NCI-H2196 (cell line): ENCODE results near the gene SETD2.
"Not testable (repeated sequence)": the region's sequence is repeated elsewhere in the genome, so short reads cannot be mapped to it uniquely, and the experiment has no call there.

Experiments
- DNase-seq: peaks from one replicate; lab custom pipeline; 2025; ENCODE audit not compliant: unreplicated experiment; lab: John Stamatoyannopoulos, UW

SETD2 gene

DNA sequence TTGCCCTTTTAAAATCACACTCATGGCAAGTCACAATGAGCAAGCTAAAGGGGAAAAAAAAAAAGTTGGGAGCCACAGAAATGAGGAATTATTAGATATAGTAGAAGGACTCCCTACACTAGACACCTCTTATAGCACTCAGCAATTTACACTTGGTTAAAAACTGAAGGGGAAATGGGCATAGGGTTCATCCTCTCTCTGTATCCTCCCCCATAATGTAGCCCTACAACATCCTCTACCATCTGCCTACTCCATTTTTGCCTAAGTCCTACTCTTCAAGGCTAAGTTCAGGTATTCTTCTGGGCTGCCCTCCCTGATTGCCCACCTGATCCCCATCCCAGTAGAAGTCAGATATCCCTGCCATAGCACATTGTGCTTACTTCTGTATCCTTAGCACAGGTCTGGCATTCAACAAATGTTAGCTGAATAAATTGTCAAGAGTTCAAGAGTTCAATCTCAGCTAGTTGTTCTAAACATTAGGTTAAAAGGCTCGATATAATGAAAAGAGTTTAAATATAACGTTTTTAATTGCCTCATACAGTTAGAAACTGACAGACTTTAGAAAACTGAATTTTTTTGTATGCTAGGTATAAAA lies 14.5 kb downstream of the SETD2 start:
- DNase-seq: no peak

DNA sequence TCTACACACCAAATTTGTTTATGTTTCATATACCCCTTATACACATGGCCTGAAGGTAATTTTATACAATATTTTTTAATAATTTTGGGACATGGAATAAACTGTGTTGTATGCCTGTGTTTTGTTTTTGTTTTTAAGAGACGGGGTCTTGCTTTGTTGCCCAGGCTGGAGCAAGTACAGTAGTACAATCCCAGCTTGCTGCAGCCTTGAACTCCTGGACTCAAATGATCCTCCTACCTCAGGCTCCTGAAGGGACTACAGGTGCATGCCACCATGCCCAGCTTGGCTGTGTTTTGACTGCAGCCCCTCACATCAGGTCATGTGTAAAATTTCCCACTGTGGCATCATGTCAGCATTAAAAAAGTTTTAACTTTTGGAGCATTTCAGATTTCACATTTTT lies 18.6 kb downstream of the SETD2 start:
- DNase-seq: no peak

DNA sequence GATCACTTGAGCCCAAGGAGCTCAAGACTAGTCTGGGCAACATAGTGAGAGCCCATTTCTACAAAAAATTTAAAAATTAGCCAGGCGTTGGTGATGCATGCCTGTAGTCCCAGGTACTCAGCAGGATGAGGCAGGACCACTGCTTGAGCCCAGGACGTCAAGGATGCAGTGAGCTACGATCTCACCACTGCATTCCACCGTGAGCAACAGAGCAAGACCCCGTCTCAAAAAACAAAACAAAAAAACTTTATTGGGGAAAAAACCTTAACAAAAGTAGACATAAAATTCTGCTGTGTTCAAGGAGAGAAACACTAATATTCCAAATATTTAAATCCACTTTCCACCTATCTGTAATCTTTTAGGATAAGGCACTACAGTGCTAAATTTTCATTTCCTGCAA lies 20.8 kb downstream of the SETD2 start:
- DNase-seq: no peak

DNA sequence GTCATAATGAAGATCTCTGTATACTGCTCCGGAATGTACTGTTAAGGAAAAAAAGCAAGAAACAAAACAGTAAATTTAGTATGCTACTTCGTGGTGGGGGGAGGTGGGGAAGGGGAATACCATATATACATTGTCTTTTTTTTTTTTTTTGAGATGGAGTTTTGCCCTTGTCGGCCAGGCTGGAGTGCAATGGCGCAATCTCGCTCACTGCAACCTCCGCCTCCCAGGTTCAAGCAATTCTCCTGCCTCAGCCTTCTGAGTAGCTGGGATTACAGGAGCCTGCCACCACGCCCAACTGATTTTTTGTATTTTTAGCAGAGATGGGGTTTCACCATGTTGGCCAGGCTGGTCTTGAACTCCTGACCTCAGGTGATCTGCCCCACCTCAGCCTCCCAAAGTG lies 21.4 kb downstream of the SETD2 start:
- DNase-seq: not testable (repeated sequence)

DNA sequence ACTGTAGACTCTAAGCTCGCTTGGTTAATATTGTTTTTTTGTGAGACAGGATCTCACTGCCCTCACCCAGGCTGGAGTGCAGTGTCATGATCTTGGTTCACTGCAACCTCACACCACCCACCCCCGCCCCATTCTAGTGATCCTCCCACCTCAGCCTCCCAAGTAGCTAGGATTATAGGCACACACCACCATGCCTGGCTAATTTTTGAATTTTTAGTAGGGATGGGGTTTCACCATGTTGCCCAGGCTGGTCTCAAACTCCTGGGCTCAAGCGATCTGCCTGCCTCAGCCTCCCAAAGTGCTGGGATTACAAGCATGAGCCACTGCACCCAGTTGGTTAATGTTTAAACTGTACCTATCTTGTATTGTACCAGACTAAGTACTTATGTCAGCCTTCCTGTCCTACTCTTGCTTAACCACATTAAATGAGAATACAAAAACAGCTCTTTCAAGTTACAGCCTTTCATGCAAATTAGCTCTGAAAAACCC lies 22.9 kb downstream of the SETD2 start:
- DNase-seq: not testable (repeated sequence)

DNA sequence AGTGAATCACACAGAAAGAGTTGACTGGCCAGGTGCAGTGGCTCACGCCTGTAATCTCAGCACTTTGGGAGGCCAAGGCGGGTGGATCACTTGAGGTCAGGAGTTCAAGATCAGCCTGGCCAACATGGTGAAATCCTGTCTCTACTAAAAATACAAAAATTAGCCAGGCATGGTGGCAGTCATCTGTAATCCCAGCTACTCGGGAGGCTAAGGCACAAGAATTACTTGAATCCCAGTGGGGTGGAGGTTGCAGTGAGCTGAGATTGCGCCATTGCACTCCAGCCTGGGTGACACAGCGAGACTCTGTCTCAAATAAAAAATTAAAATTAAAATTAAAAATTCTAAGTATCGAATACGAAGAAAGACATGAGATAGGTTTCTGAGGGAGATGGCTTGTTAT lies 23.4 kb downstream of the SETD2 start:
- not testable (repeated sequence) for DNase-seq

DNA sequence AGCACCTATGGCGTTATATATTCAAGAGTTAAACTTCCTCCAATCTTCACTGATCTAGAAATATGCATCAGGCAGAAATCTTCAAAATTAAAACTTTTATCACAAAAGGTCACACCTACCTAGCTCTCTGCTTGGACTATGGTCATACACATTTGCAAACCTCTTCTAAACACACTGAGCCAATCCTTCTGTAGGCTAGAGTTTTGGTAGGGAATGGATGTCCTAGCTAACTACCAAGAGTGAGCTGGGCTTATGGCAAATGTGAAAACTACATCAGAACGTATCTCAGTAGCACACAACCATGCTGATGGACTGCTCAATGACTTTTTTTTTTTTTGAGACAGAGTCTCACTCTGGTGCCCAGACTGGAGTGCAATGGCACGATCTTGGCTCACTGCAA lies 29.6 kb downstream of the SETD2 start:
- no peak for DNase-seq

DNA sequence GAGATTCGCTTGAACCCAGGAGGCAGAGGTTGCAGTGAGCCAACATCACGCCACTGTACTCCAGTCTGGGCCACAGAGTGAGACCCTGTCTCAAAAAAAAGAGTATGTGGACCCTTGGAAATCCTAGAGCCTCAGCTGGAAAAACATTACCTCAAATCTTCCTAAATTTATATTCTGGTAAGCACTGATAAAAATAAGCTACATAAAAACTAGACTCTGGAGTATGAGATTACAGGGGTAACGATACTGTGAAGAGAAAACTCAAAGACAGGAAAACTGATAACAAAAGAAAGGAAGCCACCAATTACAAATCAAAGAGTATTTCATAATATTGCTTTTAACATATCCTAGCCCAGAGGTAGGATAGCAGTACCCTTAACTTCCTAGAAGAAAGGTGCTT lies 30.3 kb downstream of the SETD2 start:
- DNase-seq: no peak

DNA sequence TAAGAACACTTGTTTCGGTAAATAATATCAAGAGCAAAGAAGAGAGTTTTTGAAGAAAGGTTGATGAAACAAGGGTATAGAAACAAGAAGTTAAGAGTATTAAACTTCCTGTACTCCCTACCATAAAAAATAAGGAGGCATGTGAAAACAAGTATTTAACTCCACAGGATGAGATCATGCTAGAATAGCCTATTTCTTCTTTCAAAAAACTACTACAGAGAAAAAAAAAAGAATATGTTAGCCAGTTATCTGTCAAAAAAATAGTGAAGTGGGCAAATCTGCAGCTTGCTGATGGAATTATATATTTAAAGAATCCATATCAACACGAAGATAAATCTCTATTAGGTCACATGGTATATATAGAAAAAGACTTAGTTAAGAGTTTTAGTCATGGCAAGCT lies 33.4 kb downstream of the SETD2 start:
- no peak for DNase-seq

DNA sequence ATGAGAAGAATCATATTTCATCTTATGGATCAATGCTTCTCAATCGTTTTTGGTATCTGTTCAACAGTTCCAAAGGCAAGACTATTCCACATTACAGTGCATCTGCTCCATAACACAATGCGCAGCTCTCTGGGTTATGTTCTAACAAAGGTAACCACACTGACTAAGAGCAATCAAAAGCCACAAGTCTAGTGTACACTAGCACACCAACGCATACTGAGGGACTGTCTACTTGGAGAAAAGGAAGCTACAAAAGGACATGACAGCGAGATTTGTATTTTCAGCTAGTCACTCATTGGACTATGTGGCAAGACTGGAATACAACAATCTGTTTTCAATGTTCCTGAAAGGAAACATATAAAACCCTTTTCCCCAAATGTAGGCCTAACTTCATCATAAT lies 35.8 kb downstream of the SETD2 start:
- DNase-seq: no peak

DNA sequence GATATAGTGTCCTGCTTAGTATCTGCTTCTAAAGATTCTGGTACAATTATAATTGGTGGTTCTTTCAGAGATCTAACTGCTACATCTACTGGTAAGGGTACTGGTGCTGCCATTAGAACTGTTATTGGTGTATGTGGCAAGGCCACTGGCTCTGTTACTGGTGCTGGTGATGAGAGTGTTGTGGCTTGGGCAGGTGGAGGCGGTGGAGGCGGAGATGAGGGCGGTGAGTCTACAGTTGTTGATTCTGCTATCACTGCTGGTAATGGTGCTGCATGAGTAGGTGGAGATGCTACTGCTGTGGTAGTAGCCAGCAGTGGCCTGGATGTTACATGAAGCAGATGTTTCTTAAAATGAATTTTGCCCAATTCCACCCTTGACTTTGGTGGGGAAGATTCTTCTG lies 40.1 kb downstream of the SETD2 start:
- DNase-seq: no peak

DNA sequence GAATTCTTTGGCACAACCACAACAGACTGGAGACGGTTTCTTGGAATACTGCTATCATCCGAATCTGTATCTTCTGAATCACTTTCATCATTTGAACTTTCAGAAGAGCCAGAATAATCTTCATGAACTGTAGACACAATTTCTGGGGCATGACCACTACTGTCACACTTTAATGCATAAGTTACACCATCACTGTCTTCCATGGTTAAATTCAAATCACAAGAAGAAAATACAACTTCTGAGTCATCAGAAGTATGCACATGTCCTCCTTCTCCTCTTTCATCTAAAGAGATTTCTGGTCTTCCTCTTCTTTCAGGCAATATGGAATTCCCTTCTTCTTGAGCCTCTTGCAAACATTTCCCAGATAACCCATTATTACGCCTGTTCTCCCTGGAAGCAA lies 42.5 kb downstream of the SETD2 start:
- no peak for DNase-seq

DNA sequence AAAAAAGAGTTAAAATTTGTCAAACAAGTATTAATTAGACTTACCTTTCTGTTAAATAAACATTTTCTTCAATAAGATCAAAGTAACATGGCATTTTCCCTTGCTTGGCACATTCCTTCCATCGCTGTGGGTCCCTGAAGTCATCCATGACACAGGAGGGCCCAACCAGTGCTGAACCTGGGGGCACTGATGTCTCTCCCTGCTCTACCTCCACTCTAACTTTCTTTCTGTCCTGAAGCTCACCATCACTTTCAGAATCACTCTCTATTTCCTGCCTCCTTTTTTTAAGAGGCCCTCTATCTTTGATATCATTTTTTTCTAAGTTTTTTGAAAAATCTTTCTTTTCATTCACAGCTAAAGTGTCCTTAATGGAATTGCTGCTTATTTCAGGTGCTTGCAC lies 43.8 kb downstream of the SETD2 start:
- no peak for DNase-seq

DNA sequence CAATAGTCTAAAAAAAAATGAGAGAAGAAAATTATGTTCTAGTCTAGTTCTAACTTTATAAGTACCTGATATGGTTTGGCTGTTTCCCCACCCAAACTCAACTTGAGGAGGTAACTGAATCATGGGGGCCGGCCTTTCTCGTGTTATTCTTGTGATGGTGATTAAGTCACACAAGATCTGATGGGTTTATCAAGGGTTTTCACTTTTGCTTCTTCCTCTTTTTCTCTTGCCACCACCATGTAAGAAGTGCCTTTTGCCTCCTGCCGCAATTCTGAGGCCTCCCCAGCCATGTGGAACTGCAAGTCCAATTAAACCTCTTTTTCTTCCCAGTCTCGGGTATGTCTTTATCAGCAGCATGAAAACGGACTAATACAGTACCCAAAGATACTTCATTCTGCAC lies 44.5 kb downstream of the SETD2 start:
- not testable (repeated sequence) for DNase-seq

DNA sequence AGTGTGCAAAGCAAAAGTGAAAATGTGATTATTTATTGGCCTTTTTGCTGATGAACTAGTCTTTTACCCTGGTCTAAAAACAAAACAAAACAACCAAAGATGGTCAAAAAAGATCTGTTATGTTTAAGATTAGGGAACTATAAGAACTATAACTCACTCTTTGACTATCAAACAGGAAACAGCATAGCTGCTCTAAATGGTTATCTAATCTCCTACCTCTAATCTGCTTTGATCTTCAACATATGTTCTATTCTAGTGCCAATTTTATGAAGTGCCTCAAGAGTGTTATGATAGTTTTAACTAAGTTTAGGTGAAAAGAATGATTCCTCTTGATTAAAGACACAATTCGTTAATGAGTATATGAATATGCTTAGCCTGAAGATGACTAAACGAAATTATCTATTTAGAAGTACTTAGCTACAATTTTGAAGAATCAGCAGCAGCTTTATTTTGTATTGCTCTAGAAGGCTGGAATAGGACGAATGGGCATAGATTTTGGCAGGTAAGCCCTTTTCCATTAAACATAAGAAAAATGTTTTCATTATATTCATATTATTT lies 46.0 kb downstream of the SETD2 start:
- no peak for DNase-seq

DNA sequence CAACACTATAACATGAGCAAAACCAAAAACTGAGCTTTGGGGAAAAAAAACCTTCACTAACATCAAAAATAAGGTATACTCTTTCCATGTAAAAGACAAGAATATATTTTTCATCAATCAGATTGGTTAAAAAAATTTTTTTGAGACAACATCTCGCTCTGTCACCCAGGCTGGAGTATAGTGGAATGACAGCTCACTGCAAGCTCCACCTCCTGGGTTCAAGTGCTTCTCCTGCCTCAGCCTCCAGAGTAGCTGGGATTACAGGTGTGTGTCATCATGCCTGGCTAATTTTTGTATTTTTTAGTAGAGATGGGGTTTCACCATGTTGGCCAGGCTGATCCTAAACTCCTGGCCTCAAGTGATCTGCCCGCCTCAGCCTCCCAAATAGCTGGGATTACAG lies 48.4 kb downstream of the SETD2 start:
- not testable (repeated sequence) for DNase-seq

DNA sequence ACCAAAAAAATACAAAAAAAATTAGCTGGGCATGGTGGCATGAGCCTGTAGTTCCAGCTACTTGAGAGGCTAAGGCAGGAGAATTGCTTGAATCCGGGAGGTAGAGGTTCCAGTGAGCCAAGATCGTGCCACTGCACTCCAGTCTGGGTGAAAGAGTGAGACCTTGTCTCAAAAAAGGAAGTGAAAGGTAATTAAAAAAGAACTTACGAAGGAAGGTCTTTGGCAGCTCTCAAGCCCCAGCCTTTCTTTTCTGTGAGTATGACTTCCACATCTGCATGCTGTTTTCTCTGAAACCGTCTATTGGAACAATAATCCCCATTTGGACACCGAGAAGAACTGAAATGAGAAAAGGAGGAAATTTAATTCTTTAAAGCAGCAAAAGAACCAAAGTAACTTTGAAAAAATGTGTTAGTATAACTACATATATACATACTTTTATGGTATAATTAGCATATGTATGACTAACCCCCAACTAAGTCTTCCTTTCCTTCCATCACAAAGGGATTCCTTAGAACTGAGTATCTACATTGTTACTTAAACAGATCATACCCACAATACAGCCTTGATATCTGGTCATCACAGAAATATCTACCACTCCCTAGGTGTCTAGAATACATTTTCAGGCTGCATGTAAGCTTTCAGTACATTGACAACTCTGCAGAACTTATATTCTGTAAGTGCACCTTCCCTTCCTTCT lies 50.1 kb downstream of the SETD2 start:
- no peak for DNase-seq

DNA sequence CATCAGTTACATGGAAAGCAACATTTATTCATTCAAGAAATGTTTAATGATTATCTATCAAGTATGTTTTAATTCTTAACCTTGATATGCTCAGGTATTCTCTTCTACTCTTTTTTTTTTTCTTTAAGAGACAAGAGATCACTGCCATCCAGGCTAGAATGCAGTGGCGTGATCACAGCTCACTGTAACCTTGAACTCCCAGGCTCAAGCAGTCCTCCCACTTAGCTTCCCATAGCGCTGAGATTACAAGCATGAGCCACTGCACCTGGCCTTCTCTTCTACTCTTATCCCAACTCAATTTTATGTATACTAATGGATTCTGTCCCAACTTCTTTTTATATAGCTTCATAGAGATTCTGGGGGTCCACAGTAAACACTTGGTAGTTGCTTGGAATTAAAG lies 50.9 kb downstream of the SETD2 start:
- DNase-seq: no peak

DNA sequence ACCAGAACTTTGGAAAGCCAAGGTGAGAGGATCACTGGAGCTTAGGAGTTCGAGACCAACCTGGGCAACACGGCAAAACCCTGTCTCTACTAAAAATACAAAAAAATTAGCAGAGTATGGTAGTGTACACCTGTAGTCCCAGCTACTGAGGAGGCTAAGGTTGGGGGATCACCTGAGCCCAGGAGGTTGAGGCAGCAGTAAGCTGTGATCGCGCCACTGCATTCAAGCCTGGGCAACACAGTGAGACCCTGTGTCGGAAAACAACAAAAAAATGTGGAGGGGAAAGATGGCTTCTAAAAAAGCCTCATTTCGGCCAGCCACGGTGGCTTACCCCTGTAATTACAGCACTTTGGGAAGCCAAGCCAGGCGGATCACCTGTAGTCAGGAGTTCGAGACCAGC lies 54.5 kb downstream of the SETD2 start:
- DNase-seq: no peak

DNA sequence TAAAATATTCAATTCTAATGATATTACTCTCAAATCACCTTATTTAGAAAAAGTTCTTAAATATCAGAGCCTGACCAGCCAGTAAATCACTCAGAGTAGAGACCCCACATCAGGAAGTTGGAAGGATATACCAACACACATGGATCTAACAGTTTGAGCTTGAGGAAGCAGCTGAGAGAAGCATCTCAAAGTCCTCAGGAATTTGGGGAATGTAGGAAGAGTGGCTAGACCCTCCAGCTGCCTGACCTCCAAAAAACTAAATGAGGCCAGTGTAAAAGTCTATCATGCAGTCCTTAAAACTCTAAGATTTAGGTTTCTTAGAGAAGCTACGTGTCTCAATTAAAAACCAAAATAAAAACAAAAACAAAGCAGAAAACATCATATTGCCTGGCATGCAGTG lies 55.4 kb downstream of the SETD2 start:
- DNase-seq: no peak

DNA sequence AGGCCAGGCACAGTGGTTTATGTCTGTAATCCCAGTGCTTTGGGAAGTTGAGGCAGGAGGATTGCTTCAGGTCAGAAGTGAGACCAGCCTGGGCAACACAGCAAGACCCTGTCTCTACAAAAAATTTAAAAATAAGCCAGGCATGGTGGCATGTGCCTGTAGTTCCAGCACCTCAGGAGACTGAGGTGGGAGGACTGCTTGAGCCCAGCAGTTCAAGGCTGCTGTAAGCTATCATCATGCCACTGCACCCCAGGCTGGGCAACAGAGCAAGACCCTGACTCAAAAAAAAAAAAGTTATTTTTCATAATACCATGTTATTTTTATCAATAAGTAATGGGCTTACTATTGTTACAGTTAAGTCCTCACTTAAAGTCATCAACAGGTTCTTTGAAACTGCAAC lies 59.7 kb downstream of the SETD2 start:
- no peak for DNase-seq

DNA sequence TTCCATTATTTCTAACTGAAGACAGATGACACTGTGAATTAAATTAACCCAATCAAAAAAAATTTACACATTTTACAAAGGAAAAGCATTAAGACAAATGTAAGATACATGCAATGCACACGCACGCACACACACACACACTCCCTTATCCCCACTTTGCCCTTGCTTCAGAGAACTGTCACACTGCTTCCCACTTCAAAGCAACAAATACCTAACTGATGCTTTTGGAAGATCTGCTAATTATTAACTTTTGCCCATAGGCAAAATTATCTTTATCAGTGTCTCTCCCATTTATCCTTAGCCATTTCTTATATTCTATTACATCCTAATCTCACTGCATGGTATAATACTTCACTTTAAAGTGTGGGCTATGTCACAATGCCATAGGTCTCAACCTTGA lies 60.3 kb downstream of the SETD2 start:
- DNase-seq: no peak
